Naive B cell (primary cell): ENCODE results near the gene VPS13A. TPM values are rescaled to one million over a fixed set of nuclear protein-coding genes. Genes with fewer than 3 reads are reported as not detected.
"Not testable (repeated sequence)": the region's sequence is repeated elsewhere in the genome, so short reads cannot be mapped to it uniquely, and the experiment has no call there.

Source experiments
- ATAC-seq, 2 donors: fragments of 150-1000 bp; cut with Tn5 transposase; 2 replicates each; pipeline ENCODE4 v1.10.0; 2021; ENCODE audit warnings: low read depth in 2 of 2, mild to moderate bottlenecking in 2 of 2, moderate library complexity in 2 of 2
- DNase-seq: peaks from one replicate; pipeline ENCODE4 v3.0.0; 2022
- H3K27ac Mint-ChIP-seq, 6 donors: one replicate each; pipeline ENCODE4 v1.8.0; 2020 to 2022; ENCODE audit warnings: mild to moderate bottlenecking in 6 of 6, mixed read lengths in 6 of 6, moderate library complexity in 5 of 6, inconsistent platforms in 2 of 6
- H3K27me3 Mint-ChIP-seq, 3 donors: one replicate each; pipeline ENCODE4 v1.8.0; 2021 to 2022; ENCODE audit warnings: mixed read lengths in 3 of 3, mild to moderate bottlenecking in 1 of 3
- H3K36me3 Mint-ChIP-seq, 2 donors: one replicate each; pipeline ENCODE4 v1.8.0; 2020 to 2022; ENCODE audit warnings: mixed read lengths in 2 of 2, inconsistent platforms in 1 of 2, mild to moderate bottlenecking in 1 of 2
- H3K4me1 Mint-ChIP-seq, 3 donors: one replicate each; pipeline ENCODE4 v1.8.0; 2020 to 2022; ENCODE audit warnings: mixed read lengths in 3 of 3, inconsistent platforms in 1 of 3, mild to moderate bottlenecking in 1 of 3, moderate library complexity in 1 of 3
- H3K4me3 Mint-ChIP-seq, 8 donors: one replicate each; pipeline ENCODE4 v1.8.0; 2020 to 2022; ENCODE audit warnings: mild to moderate bottlenecking in 8 of 8, mixed read lengths in 8 of 8, moderate library complexity in 8 of 8, inconsistent platforms in 2 of 8
- H3K9me3 Mint-ChIP-seq, 7 donors: one replicate each; pipeline ENCODE4 v1.8.0; 2020 to 2022; ENCODE audit warnings: mixed read lengths in 7 of 7, mild to moderate bottlenecking in 5 of 7, inconsistent platforms in 2 of 7, moderate library complexity in 1 of 7
- polyA plus RNA-seq, 6 donors: library from polyadenylated mRNA; unstranded; fragments of 300-500 nt; fragmentation: Illumina TruSeq; gene quantifications; one replicate each; pipeline ENCODE4 v1.2.3, GENCODE V29; 2021; ENCODE audit warnings: low read depth in 6 of 6

The VPS13A gene
- polyA plus RNA-seq, 6 donors from 2014 or later = 0.83 to 4.4 (median 3.6) TPM

DNA sequence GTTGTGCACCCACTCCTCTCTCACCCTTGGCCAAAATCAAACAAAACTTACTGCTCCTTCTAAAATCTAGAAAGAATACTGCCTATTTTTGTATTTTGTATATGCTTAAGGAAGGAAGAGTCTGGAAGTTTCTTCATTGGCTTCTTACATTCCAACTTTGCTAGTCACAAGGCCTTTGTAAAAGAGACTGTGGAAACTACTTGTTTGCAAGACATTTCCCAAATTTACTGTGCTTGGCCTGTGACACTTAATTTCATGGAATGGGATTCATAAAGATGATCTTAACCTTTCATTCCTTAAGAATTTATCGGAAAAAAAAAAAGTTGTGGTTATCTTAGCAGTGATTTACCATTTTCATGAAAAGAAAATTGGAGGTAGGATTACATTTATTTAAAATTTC, 208.9 kb downstream of the VPS13A start:
- no peaks in the 10 kb centered on the region for H3K27me3 Mint-ChIP-seq
- H3K4me1 Mint-ChIP-seq = no peaks in the 10 kb centered on the region
- H3K4me3 Mint-ChIP-seq = no peak overlapping the region
- no peak overlapping the region for H3K27ac Mint-ChIP-seq
- DNase-seq (no peak), ATAC-seq (no peak)
- peaks cover 0 to 5% of the 10 kb centered on the region in 2 donors for H3K36me3 Mint-ChIP-seq
- H3K9me3 Mint-ChIP-seq = peaks cover 0 to 2% (median 0%) of the 10 kb centered on the region in 7 donors

DNA sequence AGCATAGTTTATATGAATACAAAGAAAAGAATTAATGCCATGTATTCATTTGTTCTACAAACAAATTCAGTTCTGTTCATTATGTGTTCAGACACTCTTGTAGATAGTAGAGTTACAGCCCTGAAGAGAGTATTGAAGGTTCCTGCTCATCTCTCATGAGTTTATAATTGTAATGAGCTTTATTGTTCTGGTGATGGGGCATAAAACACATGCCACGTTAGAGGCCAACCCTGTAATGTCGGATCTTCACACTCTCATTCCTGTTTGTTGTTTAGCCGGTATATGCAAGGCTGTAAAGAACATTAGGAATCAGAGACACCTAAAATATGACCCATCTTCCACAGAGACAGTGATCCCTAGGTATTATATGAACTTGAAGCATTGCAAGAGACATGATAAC, 214.5 kb downstream of the VPS13A start:
- ATAC-seq = no peak
- no peaks in the 10 kb centered on the region for H3K27me3 Mint-ChIP-seq
- no peak overlapping the region for H3K27ac Mint-ChIP-seq
- peaks cover 0 to 2% (median 0%) of the 10 kb centered on the region in 7 donors for H3K9me3 Mint-ChIP-seq
- no peak overlapping the region for H3K4me3 Mint-ChIP-seq
- no peaks in the 10 kb centered on the region for H3K36me3 Mint-ChIP-seq
- no peak for DNase-seq
- H3K4me1 Mint-ChIP-seq = no peaks in the 10 kb centered on the region

GRCh38 chr9:77392328-77392727, 215.0 kb downstream of the VPS13A start:
- ATAC-seq = no peak
- peaks cover 0 to 2% (median 0%) of the 10 kb centered on the region in 7 donors for H3K9me3 Mint-ChIP-seq
- DNase-seq = no peak
- H3K4me1 Mint-ChIP-seq = no peaks in the 10 kb centered on the region
- no peak overlapping the region for H3K27ac Mint-ChIP-seq
- no peaks in the 10 kb centered on the region for H3K27me3 Mint-ChIP-seq
- H3K36me3 Mint-ChIP-seq = no peaks in the 10 kb centered on the region
- no peak overlapping the region for H3K4me3 Mint-ChIP-seq

DNA sequence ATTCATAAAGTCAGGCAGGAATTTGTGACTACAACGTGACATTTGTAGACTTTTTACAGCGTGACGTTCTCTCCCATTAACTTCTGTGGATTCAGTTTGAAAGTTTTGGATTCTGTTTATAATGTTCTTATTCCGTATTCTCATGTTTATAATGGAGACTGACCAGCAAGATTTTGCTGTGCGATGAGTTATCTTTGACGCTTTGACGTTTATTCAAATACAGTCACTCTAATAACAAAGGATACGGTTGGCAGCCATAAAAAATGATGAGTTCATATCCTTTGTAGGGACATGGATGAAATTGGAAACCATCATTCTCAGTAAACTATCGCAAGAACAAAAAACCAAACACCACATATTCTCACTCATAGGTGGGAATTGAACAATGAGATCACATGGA, 221.2 kb downstream of the VPS13A start:
- not testable (repeated sequence) for DNase-seq, H3K36me3 Mint-ChIP-seq, H3K4me1 Mint-ChIP-seq, H3K27ac Mint-ChIP-seq, H3K27me3 Mint-ChIP-seq, H3K9me3 Mint-ChIP-seq, ATAC-seq, H3K4me3 Mint-ChIP-seq

- Mint-ChIP-seq H3K36me3 (peaks cover 0 to 4% of the 10 kb centered on the region in 2 donors), H3K27me3 (no peaks in the 10 kb centered on the region), H3K4me3 (no peak overlapping the region), H3K9me3 (no peaks in the 10 kb centered on the region), H3K27ac (no peak overlapping the region), H3K4me1 (no peaks in the 10 kb centered on the region)
- no peak for DNase-seq
- ATAC-seq = no peak
These were observed 222.6 kb downstream of the VPS13A start for GRCh38 chr9:77399964-77400363.

DNA sequence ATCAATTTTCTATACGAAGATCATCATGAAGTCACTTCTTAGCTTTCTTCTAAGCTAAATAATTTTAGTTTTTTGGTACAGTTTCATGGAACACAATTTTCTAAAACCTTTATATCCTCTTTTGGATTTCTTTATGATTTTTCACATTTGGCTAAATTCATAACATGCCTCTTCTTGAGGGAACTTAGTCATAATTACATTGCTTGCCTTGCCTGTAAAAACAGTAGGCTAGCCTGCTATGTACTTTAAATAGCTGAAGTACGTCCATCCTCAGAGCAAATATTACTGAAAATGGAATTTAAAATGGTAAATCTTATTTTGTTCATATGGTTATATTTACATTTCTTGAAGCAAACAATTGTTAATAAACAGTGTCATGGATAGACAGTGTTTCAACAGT, 225.0 kb downstream of the VPS13A start:
- Mint-ChIP-seq H3K36me3 (peaks cover 17 to 21% of the 10 kb centered on the region in 2 donors), H3K27ac (no peak overlapping the region), H3K4me1 (no peaks in the 10 kb centered on the region), H3K4me3 (no peak overlapping the region), H3K9me3 (no peaks in the 10 kb centered on the region), H3K27me3 (no peaks in the 10 kb centered on the region)
- DNase-seq = no peak
- no peak for ATAC-seq

- Mint-ChIP-seq H3K4me1 (peaks cover 0 to 3% (median 0%) of the 10 kb centered on the region in 3 donors), H3K9me3 (peaks cover 0 to 4% (median 0%) of the 10 kb centered on the region in 7 donors), H3K27ac (no peak overlapping the region), H3K36me3 (peaks cover 25 to 28% of the 10 kb centered on the region in 2 donors), H3K27me3 (no peaks in the 10 kb centered on the region), H3K4me3 (no peak overlapping the region)
- ATAC-seq (no peak), DNase-seq (no peak)
These were observed 225.9 kb downstream of the VPS13A start for GRCh38 chr9:77403239-77403638.

DNA sequence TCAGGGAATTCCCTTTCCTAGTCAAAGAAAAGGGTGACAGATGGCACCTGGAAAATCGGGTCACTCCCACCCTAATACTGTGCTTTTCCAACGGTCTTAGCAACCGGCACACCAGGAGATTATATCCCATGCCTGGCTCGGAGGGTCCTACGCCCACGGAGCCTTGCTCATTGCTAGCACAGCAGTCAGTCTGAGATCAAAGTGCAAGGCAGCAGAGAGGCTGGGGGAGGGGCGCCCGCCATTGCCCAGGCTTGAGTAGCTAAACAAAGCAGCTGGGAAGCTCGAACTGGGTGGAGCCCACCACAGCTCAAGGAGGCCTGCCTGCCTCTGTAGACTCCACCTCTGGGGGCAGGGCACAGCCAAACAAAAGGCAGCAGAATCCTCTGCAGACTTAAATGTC, 231.2 kb downstream of the VPS13A start:
- not testable (repeated sequence) for H3K4me3 Mint-ChIP-seq, H3K27ac Mint-ChIP-seq, H3K27me3 Mint-ChIP-seq, H3K4me1 Mint-ChIP-seq, DNase-seq, ATAC-seq
- Mint-ChIP-seq H3K36me3 (peaks cover 31 to 35% of the 10 kb centered on the region in 2 donors), H3K9me3 (peaks cover 0 to 10% (median 3%) of the 10 kb centered on the region in 7 donors)

GRCh38 chr9:77417566-77417965, 240.2 kb downstream of the VPS13A start:
- DNase-seq = no peak
- H3K4me1 Mint-ChIP-seq = no peaks in the 10 kb centered on the region
- H3K36me3 Mint-ChIP-seq = no peaks in the 10 kb centered on the region
- H3K27me3 Mint-ChIP-seq = no peaks in the 10 kb centered on the region
- H3K9me3 Mint-ChIP-seq = peaks cover 0 to 3% (median 0%) of the 10 kb centered on the region in 7 donors
- H3K27ac Mint-ChIP-seq = peak overlapping the region in 1 of 6 donors; percentile 88
- ATAC-seq = no peak
- no peak overlapping the region for H3K4me3 Mint-ChIP-seq

DNA sequence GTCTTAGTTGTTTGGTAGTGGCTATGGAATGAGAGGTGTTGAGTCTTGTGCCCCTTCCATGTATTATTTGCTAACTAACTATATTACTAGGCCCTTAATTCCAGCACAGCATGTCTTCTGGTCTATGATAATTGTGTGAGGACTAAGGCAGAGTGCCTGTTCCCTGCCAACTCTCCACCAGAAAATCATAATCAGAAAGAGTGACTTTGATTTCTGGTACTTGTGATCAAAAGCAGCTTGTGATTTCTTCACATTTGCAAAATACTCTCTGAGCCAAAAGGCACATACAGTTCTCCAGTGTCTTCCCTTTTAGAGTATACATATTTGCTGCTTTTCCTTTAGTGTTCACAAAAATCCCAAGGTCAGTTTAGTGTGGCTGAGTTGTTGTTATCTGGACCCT, 240.9 kb downstream of the VPS13A start:
- DNase-seq (no peak), ATAC-seq (no peak)
- H3K27ac Mint-ChIP-seq = no peak overlapping the region
- no peaks in the 10 kb centered on the region for H3K4me1 Mint-ChIP-seq
- no peak overlapping the region for H3K4me3 Mint-ChIP-seq
- H3K27me3 Mint-ChIP-seq = no peaks in the 10 kb centered on the region
- peaks cover 0 to 3% (median 0%) of the 10 kb centered on the region in 7 donors for H3K9me3 Mint-ChIP-seq
- H3K36me3 Mint-ChIP-seq = no peaks in the 10 kb centered on the region

DNA sequence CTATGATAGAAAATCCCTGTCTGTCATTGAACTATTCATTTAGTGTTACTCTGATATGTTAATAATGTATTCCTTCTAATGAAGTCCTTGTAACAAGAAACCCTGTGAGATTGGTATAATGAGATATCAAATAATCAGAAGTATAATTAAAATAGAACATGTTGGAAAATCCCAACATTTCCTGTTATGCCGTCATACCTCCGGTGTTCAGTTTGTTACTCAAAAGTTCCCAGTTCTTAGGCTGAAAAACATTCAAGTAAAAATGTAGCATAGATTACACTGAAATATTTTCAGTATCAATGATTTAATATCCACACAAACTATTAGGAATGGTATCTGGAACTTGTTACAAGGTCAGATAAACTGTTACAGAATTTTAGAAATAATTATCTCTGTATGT, 243.3 kb downstream of the VPS13A start:
- Mint-ChIP-seq H3K9me3 (peaks cover 0 to 2% (median 0%) of the 10 kb centered on the region in 7 donors), H3K4me1 (no peaks in the 10 kb centered on the region), H3K27ac (no peak overlapping the region), H3K27me3 (peaks cover 0 to 7% (median 0%) of the 10 kb centered on the region in 3 donors), H3K4me3 (no peak overlapping the region), H3K36me3 (no peaks in the 10 kb centered on the region)
- no peak for ATAC-seq
- no peak for DNase-seq

GRCh38 chr9:77421506-77422265, 244.4 kb downstream of the VPS13A start:
- peak overlapping the region in 2 of 6 donors; percentile 44 to 52 for H3K27ac Mint-ChIP-seq
- peaks cover 0 to 2% (median 0%) of the 10 kb centered on the region in 7 donors for H3K9me3 Mint-ChIP-seq

GRCh38 chr9:77422969-77423368, 245.6 kb downstream of the VPS13A start:
- ATAC-seq (no peak), DNase-seq (no peak)
- Mint-ChIP-seq H3K27ac (no peak overlapping the region), H3K4me1 (no peaks in the 10 kb centered on the region), H3K27me3 (peaks cover 0 to 7% (median 0%) of the 10 kb centered on the region in 3 donors), H3K36me3 (no peaks in the 10 kb centered on the region), H3K9me3 (peaks cover 0 to 2% (median 0%) of the 10 kb centered on the region in 7 donors), H3K4me3 (no peak overlapping the region)

More at GRCh38 chr9:77421506-77422265, 244.4 kb downstream of the VPS13A start:
- Mint-ChIP-seq H3K36me3 (no peaks in the 10 kb centered on the region), H3K4me3 (no peak overlapping the region), H3K4me1 (no peaks in the 10 kb centered on the region), H3K27me3 (peaks cover 0 to 7% (median 0%) of the 10 kb centered on the region in 3 donors)
- no peak for DNase-seq
- ATAC-seq = no peak

DNA sequence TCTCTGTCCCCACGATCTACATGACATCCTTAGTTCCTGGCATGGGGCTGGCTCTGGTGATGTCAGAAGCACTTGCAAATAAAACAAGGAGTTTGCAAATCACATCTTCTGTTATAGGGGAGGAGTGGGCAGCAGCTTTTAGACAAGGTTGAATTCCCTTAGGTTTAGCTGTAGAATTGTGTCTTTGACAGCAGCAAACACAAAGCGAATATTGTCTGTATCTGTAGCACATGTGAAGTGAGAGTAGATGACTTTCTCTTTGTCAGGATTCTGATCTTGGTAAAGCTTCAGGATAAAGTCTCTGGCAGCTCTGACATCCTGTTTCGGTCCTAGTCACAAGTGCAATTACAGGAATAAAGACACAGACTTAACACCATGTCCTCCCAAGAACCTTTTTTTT, 246.5 kb downstream of the VPS13A start:
- peaks cover 0 to 2% (median 0%) of the 10 kb centered on the region in 7 donors for H3K9me3 Mint-ChIP-seq
- H3K4me3 Mint-ChIP-seq = no peak overlapping the region
- H3K27me3 Mint-ChIP-seq = peaks cover 0 to 7% (median 0%) of the 10 kb centered on the region in 3 donors
- H3K36me3 Mint-ChIP-seq = no peaks in the 10 kb centered on the region
- no peaks in the 10 kb centered on the region for H3K4me1 Mint-ChIP-seq
- DNase-seq (no peak), ATAC-seq (no peak)
- no peak overlapping the region for H3K27ac Mint-ChIP-seq
